Calu3 (cell line): Measurements from ENCODE around the gene DNAJB14. TPM values are rescaled to one million over a fixed set of nuclear protein-coding genes. Genes with fewer than 3 reads are reported as not detected.

Experiments used
- BruUV-seq: library from RNA; stranded (reverse); fragments of 400-500 nt; replicated peaks from 2 replicates; lab custom pipeline; 2021; lab: Mats Ljungman, UMichigan
- CTCF ChIA-PET: fragments of 300-600 bp; sonication (Branson Sonifier 250); formaldehyde crosslinking; loops from one replicate; lab custom pipeline; 2022; ENCODE audit warnings: antibody characterized with exemption; lab: Charles Lee
- DNase-seq: peaks from one replicate; pipeline ENCODE4 v3.0.0; 2022
- H3K27ac Mint-ChIP-seq: one replicate; pipeline ENCODE4 v1.8.0; 2022; ENCODE audit warnings: mixed read lengths; ENCODE audit not compliant: unreplicated experiment
- H3K27me3 Mint-ChIP-seq: one replicate; pipeline ENCODE4 v1.8.0; 2022; ENCODE audit warnings: mixed read lengths; ENCODE audit not compliant: unreplicated experiment
- H3K36me3 Mint-ChIP-seq: one replicate; pipeline ENCODE4 v1.8.0; 2022; ENCODE audit warnings: mild to moderate bottlenecking, moderate library complexity, mixed read lengths; ENCODE audit not compliant: insufficient read depth, unreplicated experiment
- H3K4me1 Mint-ChIP-seq: one replicate; pipeline ENCODE4 v1.8.0; 2022; ENCODE audit warnings: mild to moderate bottlenecking, low read depth, mixed read lengths; ENCODE audit not compliant: unreplicated experiment
- H3K4me3 Mint-ChIP-seq: one replicate; pipeline ENCODE4 v1.8.0; 2022; ENCODE audit warnings: mild to moderate bottlenecking, low read depth, moderate library complexity, mixed read lengths; ENCODE audit not compliant: unreplicated experiment
- H3K9me3 Mint-ChIP-seq: one replicate; pipeline ENCODE4 v1.8.0; 2022; ENCODE audit warnings: low read depth, mixed read lengths; ENCODE audit not compliant: unreplicated experiment
- CTCF ChIP-seq: fragments of 200-600 bp; IDR thresholded peaks from one replicate; pipeline ENCODE4 v1.8.0; 2022; ENCODE audit warnings: antibody characterized with exemption; ENCODE audit not compliant: unreplicated experiment
- intact Hi-C: fragments of 100-400 bp; cut with micrococcal nuclease; formaldehyde crosslinking; loops from one replicate; pipeline ENCODE4 v1.10.0; 2022; ENCODE audit not compliant: unreplicated experiment
- total RNA-seq: library from RNA; stranded (reverse); gene quantifications from 2 replicates; pipeline ENCODE4 v1.2.3, GENCODE V29; 2022

Gene DNAJB14
- total RNA-seq, 1 experiment from 2014 or later = 35.4 TPM

GRCh38 chr4:99861120-99861905, 85.1 kb downstream of the DNAJB14 start:
- Mint-ChIP-seq H3K27ac (no peak overlapping the region), H3K4me3 (no peak overlapping the region), H3K36me3 (peaks cover 7% of the 10 kb centered on the region), H3K4me1 (peaks cover 3% of the 10 kb centered on the region), H3K27me3 (no peaks in the 10 kb centered on the region), H3K9me3 (no peaks in the 10 kb centered on the region)
- BruUV-seq = no TSS peak
- intact Hi-C loops = no loop called here
- no peak for TF ChIP-seq CTCF
- CTCF ChIA-PET = no interaction called here
- DNase-seq = no peak

- no peak for DNase-seq
- Mint-ChIP-seq H3K4me1 (peaks cover 8% of the 10 kb centered on the region), H3K36me3 (peaks cover 8% of the 10 kb centered on the region), H3K4me3 (no peak overlapping the region), H3K27ac (no peak overlapping the region), H3K27me3 (no peaks in the 10 kb centered on the region), H3K9me3 (no peaks in the 10 kb centered on the region)
- CTCF ChIA-PET = no interaction called here
- TF ChIP-seq CTCF = no peak
- BruUV-seq = no TSS peak
- intact Hi-C loops = no loop called here
Measured at GRCh38 chr4:99860521-99860920, 85.9 kb downstream of the DNAJB14 start.

GRCh38 chr4:99859618-99860017, 86.8 kb downstream of the DNAJB14 start:
- H3K4me1 Mint-ChIP-seq = peaks cover 8% of the 10 kb centered on the region
- no peak overlapping the region for H3K4me3 Mint-ChIP-seq
- CTCF ChIA-PET = no interaction called here
- intact Hi-C loops = no loop called here
- H3K36me3 Mint-ChIP-seq = peaks cover 8% of the 10 kb centered on the region
- H3K9me3 Mint-ChIP-seq = no peaks in the 10 kb centered on the region
- no peak for DNase-seq
- H3K27me3 Mint-ChIP-seq = no peaks in the 10 kb centered on the region
- no peak overlapping the region for H3K27ac Mint-ChIP-seq
- no TSS peak for BruUV-seq
- no peak for TF ChIP-seq CTCF

- Mint-ChIP-seq H3K9me3 (no peaks in the 10 kb centered on the region), H3K27ac (no peak overlapping the region), H3K4me3 (no peak overlapping the region), H3K4me1 (peaks cover 8% of the 10 kb centered on the region), H3K36me3 (peaks cover 14% of the 10 kb centered on the region), H3K27me3 (no peaks in the 10 kb centered on the region)
- intact Hi-C loops = no loop called here
- BruUV-seq = no TSS peak
- TF ChIP-seq CTCF = no peak
- DNase-seq = no peak
- CTCF ChIA-PET = interaction anchor here (0.6 kb wide), 1 partner anchor 928 kb away, joined by 4 read pairs; no protein-coding TSS in a partner anchor
Measured at GRCh38 chr4:99857307-99857706, 89.1 kb downstream of the DNAJB14 start.
